Fibroblast of pulmonary artery (primary cell): ENCODE measurements around the gene FRAS1.

Experiments
- DNase-seq: peaks from one replicate; pipeline ENCODE4 v3.0.0-alpha.2; 2010; ENCODE audit warnings: low read depth
- H3K4me3 ChIP-seq: replicated peaks from 2 replicates; pipeline ENCODE4 v1.5.1; 2011; ENCODE audit warnings: low read depth, mild to moderate bottlenecking, control low read depth, low read length, moderate library complexity
- TF ChIP-seq, protein P1 (sequence below): IDR thresholded peaks from 2 replicates; pipeline ENCODE4 v1.5.1; 2011; ENCODE audit warnings: mild to moderate bottlenecking, control low read depth, low read length, inconsistent platforms; ENCODE audit errors: missing control alignments

Gene FRAS1

DNA sequence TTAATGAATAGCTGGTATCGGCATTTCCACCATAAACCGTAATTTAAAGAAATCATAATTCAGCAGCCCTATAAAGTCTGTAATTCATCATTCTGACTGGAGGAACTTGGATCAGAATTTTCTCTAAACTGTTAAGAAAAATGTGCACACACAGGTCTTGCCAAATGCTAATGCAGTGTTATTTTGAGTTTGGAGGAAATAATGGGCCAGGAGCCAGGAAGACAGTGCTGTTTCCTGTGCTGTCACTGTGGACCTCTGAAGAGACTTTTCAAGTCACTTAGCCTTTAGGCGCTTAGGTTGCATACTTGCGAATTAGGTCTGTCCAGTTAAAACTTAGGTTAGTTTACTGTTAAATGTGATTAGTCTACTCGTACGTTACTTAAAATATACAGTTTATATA lies 357.0 kb downstream of the FRAS1 start:
- DNase-seq, result peak; percentile 23
- no peak overlapping the region for H3K4me3 ChIP-seq
- TF ChIP-seq, protein P1, sequence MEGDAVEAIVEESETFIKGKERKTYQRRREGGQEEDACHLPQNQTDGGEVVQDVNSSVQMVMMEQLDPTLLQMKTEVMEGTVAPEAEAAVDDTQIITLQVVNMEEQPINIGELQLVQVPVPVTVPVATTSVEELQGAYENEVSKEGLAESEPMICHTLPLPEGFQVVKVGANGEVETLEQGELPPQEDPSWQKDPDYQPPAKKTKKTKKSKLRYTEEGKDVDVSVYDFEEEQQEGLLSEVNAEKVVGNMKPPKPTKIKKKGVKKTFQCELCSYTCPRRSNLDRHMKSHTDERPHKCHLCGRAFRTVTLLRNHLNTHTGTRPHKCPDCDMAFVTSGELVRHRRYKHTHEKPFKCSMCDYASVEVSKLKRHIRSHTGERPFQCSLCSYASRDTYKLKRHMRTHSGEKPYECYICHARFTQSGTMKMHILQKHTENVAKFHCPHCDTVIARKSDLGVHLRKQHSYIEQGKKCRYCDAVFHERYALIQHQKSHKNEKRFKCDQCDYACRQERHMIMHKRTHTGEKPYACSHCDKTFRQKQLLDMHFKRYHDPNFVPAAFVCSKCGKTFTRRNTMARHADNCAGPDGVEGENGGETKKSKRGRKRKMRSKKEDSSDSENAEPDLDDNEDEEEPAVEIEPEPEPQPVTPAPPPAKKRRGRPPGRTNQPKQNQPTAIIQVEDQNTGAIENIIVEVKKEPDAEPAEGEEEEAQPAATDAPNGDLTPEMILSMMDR, result no peak

DNA sequence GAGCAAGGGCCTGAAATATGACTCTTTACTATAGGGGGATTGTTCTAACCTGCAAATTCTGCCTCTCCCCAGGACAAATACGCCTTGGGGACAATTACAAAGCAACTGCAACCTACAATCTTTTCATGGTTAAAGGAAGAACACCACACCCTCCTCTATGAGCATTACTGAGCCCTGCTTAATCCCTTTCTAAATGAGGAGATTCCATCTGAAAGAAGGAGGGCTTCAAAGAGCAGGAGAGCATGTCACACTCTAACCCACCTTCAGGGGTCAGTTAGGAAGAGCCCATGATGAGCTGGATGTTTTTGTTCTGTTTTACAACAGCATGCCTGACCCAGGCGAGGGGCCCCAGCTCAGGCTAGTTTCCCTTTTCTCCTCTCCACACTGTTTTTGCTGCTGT lies 360.5 kb downstream of the FRAS1 start:
- TF ChIP-seq, protein P1, result no peak
- no peak for DNase-seq
- no peak overlapping the region for H3K4me3 ChIP-seq

DNA sequence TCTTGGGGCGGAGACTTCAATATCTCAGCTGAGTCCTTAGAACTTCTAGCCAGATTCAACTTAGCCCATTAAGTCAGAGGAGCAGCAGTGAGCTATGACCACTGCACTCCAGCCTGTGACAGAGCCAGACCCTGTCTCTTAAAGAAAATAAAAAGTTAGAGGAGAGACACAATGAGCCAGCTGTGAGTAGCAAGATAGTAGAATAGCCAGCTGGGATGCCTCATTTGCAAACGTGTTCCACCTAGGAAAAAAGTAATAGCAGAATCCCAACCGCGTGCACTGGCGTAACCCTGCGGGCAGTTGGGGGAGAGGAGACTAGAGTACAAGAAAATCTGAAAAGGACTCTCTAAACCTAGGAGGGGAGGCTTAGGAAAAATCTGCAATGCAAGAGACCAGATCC lies 361.3 kb downstream of the FRAS1 start:
- TF ChIP-seq, protein P1, result no peak
- no peak overlapping the region for H3K4me3 ChIP-seq
- DNase-seq, result no peak

DNA sequence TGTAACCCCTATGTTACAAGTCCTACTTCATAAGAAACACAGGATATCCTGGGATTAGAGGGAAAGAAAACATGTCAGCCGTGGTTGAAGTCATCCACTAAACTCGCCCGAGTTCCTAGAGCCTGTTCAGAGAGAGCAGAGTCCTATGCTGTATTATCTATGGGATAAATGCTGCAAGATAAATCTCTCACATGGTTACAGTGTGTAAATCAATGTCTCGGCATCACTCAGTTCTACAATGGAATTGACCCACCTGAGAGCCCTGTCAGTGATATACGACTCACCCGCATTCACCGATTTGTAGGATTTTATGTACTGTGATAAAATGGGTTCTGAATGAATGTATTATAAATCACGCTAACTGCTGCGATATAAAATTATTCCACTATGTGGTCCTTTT lies 366.7 kb downstream of the FRAS1 start:
- no peak overlapping the region for H3K4me3 ChIP-seq
- TF ChIP-seq, protein P1, result no peak
- no peak for DNase-seq

DNA sequence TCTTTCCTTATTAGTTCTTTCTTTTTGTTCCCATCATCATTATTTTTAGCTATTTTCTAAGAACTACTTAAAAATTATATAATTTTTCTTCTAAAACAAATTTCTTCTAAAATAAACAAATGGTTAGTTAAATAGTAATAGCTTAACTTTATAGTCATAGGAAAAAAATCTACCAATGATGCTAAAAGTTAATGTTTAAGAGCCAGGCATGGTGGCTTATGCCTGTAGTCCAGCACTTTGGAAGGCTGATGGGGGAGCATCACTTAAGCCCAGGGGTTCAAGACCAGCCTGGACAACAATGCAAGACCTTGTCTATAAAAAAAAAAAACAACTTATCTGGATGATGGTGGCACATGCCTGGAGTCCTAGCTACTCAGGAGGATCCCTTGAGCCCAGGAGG lies 367.3 kb downstream of the FRAS1 start:
- TF ChIP-seq, protein P1, result no peak
- H3K4me3 ChIP-seq, result no peak overlapping the region
- no peak for DNase-seq

DNA sequence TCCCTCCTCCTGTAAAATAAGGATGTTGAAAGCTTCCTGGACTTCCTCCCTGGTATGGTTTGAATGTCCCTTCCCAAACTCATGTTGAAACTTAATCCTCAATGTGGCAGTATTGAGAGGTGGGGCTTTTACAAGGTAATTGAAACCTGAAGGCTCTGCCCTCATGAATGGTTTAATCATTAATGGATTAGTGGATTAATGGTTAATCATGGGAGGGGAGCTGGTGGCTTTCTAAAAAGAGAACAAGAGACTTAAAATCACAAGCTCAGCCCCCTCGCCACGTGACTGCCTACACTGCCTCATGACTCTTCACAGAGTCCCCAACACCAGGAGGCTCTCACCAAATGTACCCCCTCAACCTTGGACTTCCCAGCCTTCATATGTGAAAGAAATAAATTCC lies 369.8 kb downstream of the FRAS1 start:
- TF ChIP-seq, protein P1, result no peak

DNA sequence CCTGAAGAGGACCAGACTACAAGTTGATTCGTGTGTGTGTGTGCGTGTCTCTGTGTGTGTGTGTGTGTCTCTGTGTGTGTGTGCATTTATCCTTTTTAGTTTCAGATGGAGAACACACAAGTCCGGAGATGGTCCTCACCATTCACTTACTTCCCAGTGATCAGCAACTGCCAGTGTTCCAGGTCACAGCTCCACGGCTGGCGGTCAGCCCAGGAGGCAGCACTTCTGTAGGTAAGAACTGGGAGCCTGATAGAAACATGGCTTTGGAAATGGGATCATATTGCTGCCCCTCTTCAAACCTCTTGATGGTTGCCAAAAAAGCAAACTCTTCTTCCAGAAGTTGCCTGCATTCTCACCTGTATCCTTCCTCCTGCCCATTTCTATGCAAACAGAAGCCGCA lies 371.9 kb downstream of the FRAS1 start:
- TF ChIP-seq, protein P1, result no peak
- DNase-seq, result no peak
- H3K4me3 ChIP-seq, result no peak overlapping the region

More for the DNA sequence above, 369.8 kb downstream of the FRAS1 start:
- DNase-seq, result no peak
- no peak overlapping the region for H3K4me3 ChIP-seq
